ENCODE data around the gene PLEKHS1.
"Not testable (repeated sequence)": the region's sequence is repeated elsewhere in the genome, so short reads cannot be mapped to it uniquely, and the experiment has no call there.

The PLEKHS1 gene

GRCh38 chr10:113801569-113801968 is 50.1 kb downstream of the PLEKHS1 start:
- Histone ChIP-seq H3K36me3 (ENCODE audit: control insufficient read depth, insufficient read depth, low read length, severe bottlenecking) (no peaks in the 10 kb centered on the region), H3K9ac (ENCODE audit: low read length) (no peak overlapping the region), H3K4me1 (ENCODE audit: control insufficient read depth, insufficient read depth, low read length) (no peaks in the 10 kb centered on the region), H3K4me3 (ENCODE audit: low read length) (no peak overlapping the region), H3K27me3 (replicated peaks; ENCODE audit: control insufficient read depth, insufficient read depth, low read length) (peaks cover 29% of the 10 kb centered on the region), H3K9me3 (ENCODE audit: control insufficient read depth, low read length) (no peaks in the 10 kb centered on the region)
- DNase-seq (ENCODE audit: low read depth) = no peak

GRCh38 chr10:113802997-113803396 is 51.5 kb downstream of the PLEKHS1 start:
- Histone ChIP-seq H3K4me1 (ENCODE audit: control insufficient read depth, insufficient read depth, low read length) (no peaks in the 10 kb centered on the region), H3K27me3 (replicated peaks; ENCODE audit: control insufficient read depth, insufficient read depth, low read length) (peaks cover 27% of the 10 kb centered on the region), H3K36me3 (ENCODE audit: control insufficient read depth, insufficient read depth, low read length, severe bottlenecking) (no peaks in the 10 kb centered on the region), H3K9ac (ENCODE audit: low read length) (no peak overlapping the region), H3K9me3 (ENCODE audit: control insufficient read depth, low read length) (no peaks in the 10 kb centered on the region), H3K4me3 (ENCODE audit: low read length) (no peak overlapping the region)
- DNase-seq (ENCODE audit: low read depth) = no peak

- no peak for DNase-seq (ENCODE audit: low read depth)
- no peak overlapping the region for H3K4me3 ChIP-seq (ENCODE audit: low read length)
- H3K36me3 ChIP-seq (ENCODE audit: control insufficient read depth, insufficient read depth, low read length, severe bottlenecking) = no peaks in the 10 kb centered on the region
- peaks cover 48% of the 10 kb centered on the region for H3K27me3 ChIP-seq (replicated peaks; ENCODE audit: control insufficient read depth, insufficient read depth, low read length)
- no peak overlapping the region for H3K9ac ChIP-seq (ENCODE audit: low read length)
- no peaks in the 10 kb centered on the region for H3K9me3 ChIP-seq (ENCODE audit: control insufficient read depth, low read length)
- H3K4me1 ChIP-seq (ENCODE audit: control insufficient read depth, insufficient read depth, low read length) = no peaks in the 10 kb centered on the region
Observed at GRCh38 chr10:113806503-113806902, 55.0 kb downstream of the PLEKHS1 start.

- H3K27me3 ChIP-seq (replicated peaks; ENCODE audit: control insufficient read depth, insufficient read depth, low read length) = peaks cover 37% of the 10 kb centered on the region
Observed at GRCh38 chr10:113808168-113808567, 56.7 kb downstream of the PLEKHS1 start.

GRCh38 chr10:113814700-113815099 is 63.2 kb downstream of the PLEKHS1 start:
- H3K27me3 ChIP-seq (replicated peaks; ENCODE audit: control insufficient read depth, insufficient read depth, low read length) = peaks cover 15% of the 10 kb centered on the region
- not testable (repeated sequence) for DNase-seq (ENCODE audit: low read depth); H3K4me1 ChIP-seq (ENCODE audit: control insufficient read depth, insufficient read depth, low read length); H3K9ac ChIP-seq (ENCODE audit: low read length); H3K36me3 ChIP-seq (ENCODE audit: control insufficient read depth, insufficient read depth, low read length, severe bottlenecking); H3K4me3 ChIP-seq (ENCODE audit: low read length); H3K9me3 ChIP-seq (ENCODE audit: control insufficient read depth, low read length)

More at GRCh38 chr10:113808168-113808567, 56.7 kb downstream of the PLEKHS1 start:
- H3K9ac ChIP-seq (ENCODE audit: low read length) = no peak overlapping the region
- H3K36me3 ChIP-seq (ENCODE audit: control insufficient read depth, insufficient read depth, low read length, severe bottlenecking) = no peaks in the 10 kb centered on the region
- no peak overlapping the region for H3K4me3 ChIP-seq (ENCODE audit: low read length)
- no peak for DNase-seq (ENCODE audit: low read depth)
- H3K4me1 ChIP-seq (ENCODE audit: control insufficient read depth, insufficient read depth, low read length) = no peaks in the 10 kb centered on the region
- peaks cover 5% of the 10 kb centered on the region for H3K9me3 ChIP-seq (ENCODE audit: control insufficient read depth, low read length)

- Histone ChIP-seq H3K4me1 (ENCODE audit: control insufficient read depth, insufficient read depth, low read length) (no peaks in the 10 kb centered on the region), H3K36me3 (ENCODE audit: control insufficient read depth, insufficient read depth, low read length, severe bottlenecking) (no peaks in the 10 kb centered on the region), H3K9me3 (ENCODE audit: control insufficient read depth, low read length) (no peaks in the 10 kb centered on the region), H3K27me3 (replicated peaks; ENCODE audit: control insufficient read depth, insufficient read depth, low read length) (peaks cover 17% of the 10 kb centered on the region), H3K9ac (ENCODE audit: low read length) (no peak overlapping the region), H3K4me3 (ENCODE audit: low read length) (no peak overlapping the region)
- DNase-seq (ENCODE audit: low read depth) = no peak
Observed at GRCh38 chr10:113819989-113820388, 68.5 kb downstream of the PLEKHS1 start.

GRCh38 chr10:113820507-113820906 is 69.0 kb downstream of the PLEKHS1 start:
- Histone ChIP-seq H3K4me1 (ENCODE audit: control insufficient read depth, insufficient read depth, low read length) (no peaks in the 10 kb centered on the region), H3K9me3 (ENCODE audit: control insufficient read depth, low read length) (no peaks in the 10 kb centered on the region), H3K36me3 (ENCODE audit: control insufficient read depth, insufficient read depth, low read length, severe bottlenecking) (no peaks in the 10 kb centered on the region), H3K9ac (ENCODE audit: low read length) (no peak overlapping the region), H3K27me3 (replicated peaks; ENCODE audit: control insufficient read depth, insufficient read depth, low read length) (peaks cover 17% of the 10 kb centered on the region), H3K4me3 (ENCODE audit: low read length) (no peak overlapping the region)
- no peak for DNase-seq (ENCODE audit: low read depth)

GRCh38 chr10:113821306-113821705 is 69.8 kb downstream of the PLEKHS1 start:
- H3K4me1 ChIP-seq (ENCODE audit: control insufficient read depth, insufficient read depth, low read length); DNase-seq (ENCODE audit: low read depth); H3K9ac ChIP-seq (ENCODE audit: low read length); H3K36me3 ChIP-seq (ENCODE audit: control insufficient read depth, insufficient read depth, low read length, severe bottlenecking); H3K4me3 ChIP-seq (ENCODE audit: low read length); H3K9me3 ChIP-seq (ENCODE audit: control insufficient read depth, low read length): not testable (repeated sequence)
- peaks cover 17% of the 10 kb centered on the region for H3K27me3 ChIP-seq (replicated peaks; ENCODE audit: control insufficient read depth, insufficient read depth, low read length)

GRCh38 chr10:113822174-113822573 is 70.7 kb downstream of the PLEKHS1 start:
- DNase-seq (ENCODE audit: low read depth) = no peak
- Histone ChIP-seq H3K36me3 (ENCODE audit: control insufficient read depth, insufficient read depth, low read length, severe bottlenecking) (no peaks in the 10 kb centered on the region), H3K4me3 (ENCODE audit: low read length) (no peak overlapping the region), H3K9me3 (ENCODE audit: control insufficient read depth, low read length) (no peaks in the 10 kb centered on the region), H3K4me1 (ENCODE audit: control insufficient read depth, insufficient read depth, low read length) (no peaks in the 10 kb centered on the region), H3K27me3 (replicated peaks; ENCODE audit: control insufficient read depth, insufficient read depth, low read length) (peaks cover 17% of the 10 kb centered on the region), H3K9ac (ENCODE audit: low read length) (no peak overlapping the region)

GRCh38 chr10:113823389-113823788 is 71.9 kb downstream of the PLEKHS1 start:
- no peak overlapping the region for H3K4me3 ChIP-seq (ENCODE audit: low read length)
- H3K36me3 ChIP-seq (ENCODE audit: control insufficient read depth, insufficient read depth, low read length, severe bottlenecking) = no peaks in the 10 kb centered on the region
- no peak overlapping the region for H3K9ac ChIP-seq (ENCODE audit: low read length)
- no peaks in the 10 kb centered on the region for H3K4me1 ChIP-seq (ENCODE audit: control insufficient read depth, insufficient read depth, low read length)
- no peak for DNase-seq (ENCODE audit: low read depth)
- peaks cover 17% of the 10 kb centered on the region for H3K27me3 ChIP-seq (replicated peaks; ENCODE audit: control insufficient read depth, insufficient read depth, low read length)
- no peaks in the 10 kb centered on the region for H3K9me3 ChIP-seq (ENCODE audit: control insufficient read depth, low read length)

- H3K9ac ChIP-seq (ENCODE audit: low read length) = no peak overlapping the region
- no peak overlapping the region for H3K4me3 ChIP-seq (ENCODE audit: low read length)
- DNase-seq (ENCODE audit: low read depth) = no peak
- H3K27me3 ChIP-seq (replicated peaks; ENCODE audit: control insufficient read depth, insufficient read depth, low read length) = peaks cover 5% of the 10 kb centered on the region
- no peaks in the 10 kb centered on the region for H3K9me3 ChIP-seq (ENCODE audit: control insufficient read depth, low read length)
- H3K4me1 ChIP-seq (ENCODE audit: control insufficient read depth, insufficient read depth, low read length) = no peaks in the 10 kb centered on the region
- no peaks in the 10 kb centered on the region for H3K36me3 ChIP-seq (ENCODE audit: control insufficient read depth, insufficient read depth, low read length, severe bottlenecking)
Observed at GRCh38 chr10:113825791-113826190, 74.3 kb downstream of the PLEKHS1 start.

GRCh38 chr10:113828567-113828966 is 77.1 kb downstream of the PLEKHS1 start:
- not testable (repeated sequence) for DNase-seq (ENCODE audit: low read depth); H3K4me1 ChIP-seq (ENCODE audit: control insufficient read depth, insufficient read depth, low read length); H3K9me3 ChIP-seq (ENCODE audit: control insufficient read depth, low read length); H3K27me3 ChIP-seq (replicated peaks; ENCODE audit: control insufficient read depth, insufficient read depth, low read length); H3K36me3 ChIP-seq (ENCODE audit: control insufficient read depth, insufficient read depth, low read length, severe bottlenecking); H3K4me3 ChIP-seq (ENCODE audit: low read length); H3K9ac ChIP-seq (ENCODE audit: low read length)
